ENCODE results near the gene CDC14B. TPM values are rescaled to one million over a fixed set of nuclear protein-coding genes. Genes with fewer than 3 reads are reported as not detected.

Gene CDC14B
- total and polyA plus RNA-seq, 2 of the 4 experiments (the other 2 are of a cell fraction), result 9.7 to 26.3 TPM

DNA sequence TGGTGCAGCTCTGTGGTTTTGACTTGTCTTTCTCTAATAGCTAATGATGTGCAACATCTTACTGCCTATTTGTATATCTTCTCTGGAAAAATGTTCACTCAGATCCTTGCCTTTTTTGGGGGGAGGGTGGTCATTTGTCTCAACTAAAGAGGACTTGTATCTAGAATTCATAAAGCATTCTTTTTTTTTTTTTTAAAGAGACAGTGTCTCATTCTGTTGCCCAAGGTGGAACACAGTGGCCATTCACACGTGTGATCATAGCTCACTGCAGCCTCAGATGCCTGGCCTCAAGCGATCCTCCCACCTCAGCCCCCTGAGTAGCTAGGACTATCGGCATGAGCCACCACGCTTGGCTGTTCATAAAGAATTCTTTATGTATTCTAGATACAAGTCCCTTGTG lies 136.4 kb downstream of the CDC14B start:
- Histone ChIP-seq H3K27me3 (ENCODE audit: control insufficient read depth, insufficient read depth, low read length) (no peaks in the 10 kb centered on the region), H3K56ac (ENCODE audit: extremely low read depth, insufficient read depth, low read length) (no peak overlapping the region), H3K4me1 (ENCODE audit: control insufficient read depth, insufficient read depth, low read length) (peaks cover 13% of the 10 kb centered on the region), H3K9ac (ENCODE audit: low read depth, low read length) (no peak overlapping the region), H4K20me1 (ENCODE audit: insufficient read depth, low read length) (peaks cover 4% of the 10 kb centered on the region; the same call in 1 of the 2 replicates), H2BK120ac (ENCODE audit: low read depth, low read length) (no peak overlapping the region), H3K4me3 (ENCODE audit: insufficient read depth, low read depth, low read length) (no peak overlapping the region), H3K4me2 (ENCODE audit: low read depth, low read length) (no peak overlapping the region), H2BK20ac (ENCODE audit: low read depth, low read length) (no peak overlapping the region), H4K8ac (ENCODE audit: low read depth in 2 of 2, low read length in 2 of 2) (no peak overlapping the region), H3K27ac (ENCODE audit: insufficient read depth, low read length) (no peak overlapping the region), H3K9me3 (ENCODE audit: control insufficient read depth, insufficient read depth, low read length) (no peaks in the 10 kb centered on the region), H2BK15ac (ENCODE audit: low read depth, low read length) (no peak overlapping the region), H2BK5ac (ENCODE audit: low read depth, low read length, poor library complexity, severe bottlenecking) (no peak overlapping the region), H3K14ac (replicated peaks; ENCODE audit: low read depth, low read length) (no peak overlapping the region), H4K91ac (ENCODE audit: insufficient read depth, low read depth, low read length) (no peak overlapping the region), H4K5ac (ENCODE audit: low read depth, low read length) (no peak overlapping the region), H3K4ac (ENCODE audit: low read depth, low read length) (no peak overlapping the region), H2AFZ (replicated peaks; ENCODE audit: low read length, poor library complexity) (no peak overlapping the region), H2AK9ac (replicated peaks; ENCODE audit: low read depth, low read length, poor library complexity) (no peak overlapping the region), H3K79me1 (ENCODE audit: low read depth in 1 of 2, low read length in 2 of 2) (peaks cover 2 to 20% of the 10 kb centered on the region in 2 experiments; a peak in 3 of 4 replicates), H3K9me1 (ENCODE audit: insufficient read depth, low read length) (peaks cover 10% of the 10 kb centered on the region; the same call in 1 of the 2 replicates), H3K18ac (ENCODE audit: low read depth, low read length) (no peak overlapping the region), H3K23ac (ENCODE audit: low read depth, low read length) (no peak overlapping the region), H3K36me3 (ENCODE audit: control insufficient read depth, insufficient read depth, low read length) (peaks cover 10% of the 10 kb centered on the region; the same call in 1 of the 2 replicates), H2AK5ac (ENCODE audit: low read depth, low read length) (no peak overlapping the region)
- in situ Hi-C loops (cut with MboI; ENCODE audit: low sequenced_read_pairs) (no loop called here), intact Hi-C loops (cut with micrococcal nuclease) (no loop called here), dilution Hi-C loops (cut with HindIII; ENCODE audit: low sequenced_read_pairs, unreplicated experiment) (no loop called here)
- no peak for ATAC-seq (ENCODE audit: low read depth)
- BruUV-seq (replicated peaks), result no TSS peak
- no peak for TF ChIP-seq RCOR1 (IDR thresholded peaks at IDR 0.05; ENCODE audit: insufficient replicate concordance, low read length)
- TF ChIP-seq MAZ (IDR thresholded peaks at IDR 0.05; ENCODE audit: borderline replicate concordance, low read depth, low read length), result no peak
- TF ChIP-seq, protein P1, sequence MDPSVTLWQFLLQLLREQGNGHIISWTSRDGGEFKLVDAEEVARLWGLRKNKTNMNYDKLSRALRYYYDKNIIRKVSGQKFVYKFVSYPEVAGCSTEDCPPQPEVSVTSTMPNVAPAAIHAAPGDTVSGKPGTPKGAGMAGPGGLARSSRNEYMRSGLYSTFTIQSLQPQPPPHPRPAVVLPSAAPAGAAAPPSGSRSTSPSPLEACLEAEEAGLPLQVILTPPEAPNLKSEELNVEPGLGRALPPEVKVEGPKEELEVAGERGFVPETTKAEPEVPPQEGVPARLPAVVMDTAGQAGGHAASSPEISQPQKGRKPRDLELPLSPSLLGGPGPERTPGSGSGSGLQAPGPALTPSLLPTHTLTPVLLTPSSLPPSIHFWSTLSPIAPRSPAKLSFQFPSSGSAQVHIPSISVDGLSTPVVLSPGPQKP (IDR thresholded peaks at IDR 0.05; ENCODE audit: borderline replicate concordance, low read depth, low read length), result no peak
- no peak for TF ChIP-seq POLR2A (IDR thresholded peaks at IDR 0.05; ENCODE audit: low read depth, low read length)
- no peak for TF ChIP-seq MAFK (IDR thresholded peaks at IDR 0.05; ENCODE audit: low read depth, low read length)
- TF ChIP-seq, protein P2, sequence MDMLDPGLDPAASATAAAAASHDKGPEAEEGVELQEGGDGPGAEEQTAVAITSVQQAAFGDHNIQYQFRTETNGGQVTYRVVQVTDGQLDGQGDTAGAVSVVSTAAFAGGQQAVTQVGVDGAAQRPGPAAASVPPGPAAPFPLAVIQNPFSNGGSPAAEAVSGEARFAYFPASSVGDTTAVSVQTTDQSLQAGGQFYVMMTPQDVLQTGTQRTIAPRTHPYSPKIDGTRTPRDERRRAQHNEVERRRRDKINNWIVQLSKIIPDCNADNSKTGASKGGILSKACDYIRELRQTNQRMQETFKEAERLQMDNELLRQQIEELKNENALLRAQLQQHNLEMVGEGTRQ (IDR thresholded peaks at IDR 0.05; ENCODE audit: low read depth, low read length), result no peak
- TF ChIP-seq NFE2L2 (IDR thresholded peaks at IDR 0.05; ENCODE audit: low read depth, low read length), result no peak
- TF ChIP-seq, protein P3, sequence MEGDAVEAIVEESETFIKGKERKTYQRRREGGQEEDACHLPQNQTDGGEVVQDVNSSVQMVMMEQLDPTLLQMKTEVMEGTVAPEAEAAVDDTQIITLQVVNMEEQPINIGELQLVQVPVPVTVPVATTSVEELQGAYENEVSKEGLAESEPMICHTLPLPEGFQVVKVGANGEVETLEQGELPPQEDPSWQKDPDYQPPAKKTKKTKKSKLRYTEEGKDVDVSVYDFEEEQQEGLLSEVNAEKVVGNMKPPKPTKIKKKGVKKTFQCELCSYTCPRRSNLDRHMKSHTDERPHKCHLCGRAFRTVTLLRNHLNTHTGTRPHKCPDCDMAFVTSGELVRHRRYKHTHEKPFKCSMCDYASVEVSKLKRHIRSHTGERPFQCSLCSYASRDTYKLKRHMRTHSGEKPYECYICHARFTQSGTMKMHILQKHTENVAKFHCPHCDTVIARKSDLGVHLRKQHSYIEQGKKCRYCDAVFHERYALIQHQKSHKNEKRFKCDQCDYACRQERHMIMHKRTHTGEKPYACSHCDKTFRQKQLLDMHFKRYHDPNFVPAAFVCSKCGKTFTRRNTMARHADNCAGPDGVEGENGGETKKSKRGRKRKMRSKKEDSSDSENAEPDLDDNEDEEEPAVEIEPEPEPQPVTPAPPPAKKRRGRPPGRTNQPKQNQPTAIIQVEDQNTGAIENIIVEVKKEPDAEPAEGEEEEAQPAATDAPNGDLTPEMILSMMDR (conservative IDR thresholded peaks at IDR 0.05; ENCODE audit: low read depth, low read length), result no peak
- no peak for TF ChIP-seq CHD1 (IDR thresholded peaks at IDR 0.05; ENCODE audit: low read depth, low read length)
- TF ChIP-seq SMC3 (IDR thresholded peaks at IDR 0.05; ENCODE audit: low read depth, low read length), result no peak
- TF ChIP-seq RAD21 (IDR thresholded peaks at IDR 0.05; ENCODE audit: low read length), result no peak
- DNase-seq, result no peak
- no CpG with 5 or more reads among the region's 4 CpGs for WGBS, 2 experiments (ENCODE audit: extremely low coverage in 2 of 2, insufficient read length in 1 of 2)
- CTCF ChIA-PET, result interaction anchor here (0.6 kb wide), 1 partner anchor 354 kb away, joined by 3 read pairs; no protein-coding TSS in a partner anchor
- POLR2A ChIA-PET (ENCODE audit: unreplicated experiment), result no interaction called here

All from IMR-90 (cell line).